ENCODE data around the gene PRM2. TPM values are rescaled to one million over a fixed set of nuclear protein-coding genes. Genes with fewer than 3 reads are reported as not detected.

PRM2 gene
- polyA plus RNA-seq, 2 of the 4 experiments (the other 2 are of a cell fraction), result not detected

- H3K4me2 ChIP-seq, result no peak overlapping the region
- ChIA-PET CTCF (no interaction called here), POLR2A (no interaction called here)
- H3K9me3 ChIP-seq, result no peaks in the 10 kb centered on the region
- no peak overlapping the region for H3K4me3 ChIP-seq
- 58% methylated on average over 10 of the region's 10 CpGs for WGBS (ENCODE audit: missing lambda C conversion rate)
- no peak for FAIRE-seq
- no peak for TF ChIP-seq ZNF302 (CRISPR knock-in tag; IDR thresholded peaks at IDR 0.05)
- no peak for TF ChIP-seq HEYL (CRISPR knock-in tag; IDR thresholded peaks at IDR 0.05)
- TF ChIP-seq MAX (IDR thresholded peaks at IDR 0.05), result no peak
- TF ChIP-seq NFE2L2 (conservative IDR thresholded peaks at IDR 0.05; ENCODE audit: low read length), result no peak
- TF ChIP-seq HOXA7 (CRISPR knock-in tag; IDR thresholded peaks at IDR 0.05), result no peak
- no peak overlapping the region for H3K27ac ChIP-seq
- ATAC-seq, result no peak
- DNase-seq (ENCODE audit: low read depth in 1 of 2, low spot score in 1 of 2), result no peak
- no peaks in the 10 kb centered on the region for H3K4me1 ChIP-seq
Measured at GRCh38 chr16:11296706-11297491, 20.6 kb upstream of the PRM2 start.

GRCh38 chr16:11296351-11296705 lies 20.0 kb upstream of the PRM2 start:
- Histone ChIP-seq H3K4me1 (no peaks in the 10 kb centered on the region), H3K27ac (no peak overlapping the region), H3K9me3 (no peaks in the 10 kb centered on the region), H3K4me3 (no peak overlapping the region), H3K4me2 (no peak overlapping the region)
- DNase-seq (ENCODE audit: low read depth in 1 of 2, low spot score in 1 of 2) (no peak), FAIRE-seq (no peak), ATAC-seq (no peak)
- TF ChIP-seq ZSCAN20 (CRISPR knock-in tag; IDR thresholded peaks at IDR 0.05), result no peak
- TF ChIP-seq HES2 (IDR thresholded peaks at IDR 0.05), result no peak
- TF ChIP-seq NR3C1 (IDR thresholded peaks at IDR 0.05), result no peak
- TF ChIP-seq SREBF2 (IDR thresholded peaks at IDR 0.05), result no peak
- no peak for TF ChIP-seq HOXA7 (CRISPR knock-in tag; IDR thresholded peaks at IDR 0.05)
- TF ChIP-seq CBX2 (IDR thresholded peaks at IDR 0.05; ENCODE audit: borderline replicate concordance, low read depth), result no peak
- no peak for TF ChIP-seq MYC (IDR thresholded peaks at IDR 0.05; ENCODE audit: borderline replicate concordance, low read length)
- no peak for TF ChIP-seq GATA3 (IDR thresholded peaks at IDR 0.05; ENCODE audit: borderline replicate concordance)
- TF ChIP-seq JUN (IDR thresholded peaks at IDR 0.05), result no peak
- no peak for TF ChIP-seq ATOH8 (CRISPR knock-in tag; IDR thresholded peaks at IDR 0.05; ENCODE audit: low read depth)
- TF ChIP-seq KDM5A (IDR thresholded peaks at IDR 0.05), result no peak
- no peak for TF ChIP-seq FOSB (CRISPR knock-in tag; IDR thresholded peaks at IDR 0.05)
- TF ChIP-seq PHF8 (IDR thresholded peaks at IDR 0.05; ENCODE audit: borderline replicate concordance, low read depth), result no peak
- no peak for TF ChIP-seq CHD4 (IDR thresholded peaks at IDR 0.05; ENCODE audit: borderline replicate concordance)
- no peak for TF ChIP-seq NFE2L2 (conservative IDR thresholded peaks at IDR 0.05; ENCODE audit: low read length)
- no peak for TF ChIP-seq NPAS2 (CRISPR knock-in tag; IDR thresholded peaks at IDR 0.05; ENCODE audit: borderline replicate concordance)
- TF ChIP-seq HDAC2 (IDR thresholded peaks at IDR 0.05), result no peak
- TF ChIP-seq CBX8 (IDR thresholded peaks at IDR 0.05), result no peak
- POLR2A ChIA-PET, result no interaction called here
- 86% methylated on average over 3 of the region's 3 CpGs for WGBS (ENCODE audit: missing lambda C conversion rate)
- CTCF ChIA-PET, result no interaction called here

GRCh38 chr16:11295672-11296071 lies 19.4 kb upstream of the PRM2 start:
- ChIA-PET CTCF (no interaction called here), POLR2A (no interaction called here)
- H3K9me3 ChIP-seq, result no peaks in the 10 kb centered on the region
- WGBS (ENCODE audit: missing lambda C conversion rate), result 84% methylated on average over 4 of the region's 4 CpGs
- FAIRE-seq, result no peak
- no peak for TF ChIP-seq MYC (IDR thresholded peaks at IDR 0.05; ENCODE audit: borderline replicate concordance, low read length)
- TF ChIP-seq ZSCAN20 (CRISPR knock-in tag; IDR thresholded peaks at IDR 0.05), result no peak
- H3K4me3 ChIP-seq, result no peak overlapping the region
- ATAC-seq, result no peak
- no peak for DNase-seq (ENCODE audit: low read depth in 1 of 2, low spot score in 1 of 2)
- H3K4me2 ChIP-seq, result no peak overlapping the region
- no peaks in the 10 kb centered on the region for H3K4me1 ChIP-seq
- H3K27ac ChIP-seq, result no peak overlapping the region

All from A549 (cell line).